Heart left ventricle (tissue), 13 donors: Measurements from ENCODE around the gene KLHL29.

ENCODE experiments used
- POLR2A ChIP-seq, 2 donors: fragments of 450-650 bp; IDR thresholded peaks; one replicate each; pipeline ENCODE4 v1.6.1; 2017; ENCODE audit warnings: antibody characterized with exemption in 2 of 2, mild to moderate bottlenecking in 2 of 2, moderate library complexity in 2 of 2
- TF ChIP-seq, protein P1 (sequence below), 12 donors: fragments of 200-600 bp; sonication (generic) in 4 of 12; IDR thresholded peaks; one replicate each; pipeline versions ENCODE4 v1.5.0 to v1.8.0; 2018 to 2022; ENCODE audit warnings: antibody characterized with exemption in 12 of 12, mild to moderate bottlenecking in 5 of 12
- donor health status: ischemic (EF 13 %, LVEDD 7.1; RV severe dilation, severe dysfunction).
- donor health status: DM: no; HTN: yes; CAD: no.
- donor health status: DM: no; HTN: no; CAD: no.
- donor health status: ischemic (EF 25% LVEDD 6.9; RV normal size, moderate dysfunction).
- donor health status: ischemic (EF 25% LVEDD 5.7; RV mildly dilated, moderate dysfunction).
- donor health status: ischemic (EF 35%, LVEDD 5.7; RV mildly dilated, moderate dysfunction).
- donor health status: nonischemic (EF 11% LVEDD 7.7; RV severe dilation, severe dysfunction).
- donor health status: DM: yes; HTN: yes; CAD: no.
- donor health status: PGD.
- donor health status: ischemic (EF 29% LVEDD 5.4; RV normal size, mild dysfunction).
- donor health status: nonischemic (EF 23%, LVEDD 6.1; RV moderate dilation, normal function).

DNA sequence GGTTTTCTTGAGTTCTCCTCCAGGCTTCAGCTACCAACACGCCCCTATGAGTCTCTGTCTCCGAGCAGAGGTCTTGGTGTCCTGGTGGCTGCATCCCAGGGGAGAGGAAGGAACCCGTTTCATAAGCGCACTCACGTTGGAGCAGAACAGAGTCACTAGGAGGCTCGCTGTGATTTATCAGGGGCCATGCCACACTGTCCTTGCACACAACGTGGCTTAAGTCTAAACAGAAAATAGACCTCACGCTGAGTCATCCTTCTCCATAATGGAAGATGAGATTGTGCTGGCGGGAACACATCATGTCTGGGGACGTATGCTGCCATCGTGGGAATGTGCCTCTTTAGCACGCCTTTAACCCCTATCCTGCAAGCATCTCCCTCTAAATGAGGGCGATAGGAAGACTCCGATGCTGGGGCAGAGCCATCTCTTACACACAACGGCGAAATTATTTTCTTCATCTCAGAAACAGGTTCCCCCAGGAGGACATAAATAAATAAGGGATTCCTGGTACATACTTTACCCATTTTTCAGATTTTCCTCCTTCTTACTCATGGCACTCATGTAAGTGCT is 211.4 kb downstream of the KLHL29 start:
- no peak for TF ChIP-seq POLR2A (IDR thresholded peaks at IDR 0.05)
- TF ChIP-seq, protein P1, sequence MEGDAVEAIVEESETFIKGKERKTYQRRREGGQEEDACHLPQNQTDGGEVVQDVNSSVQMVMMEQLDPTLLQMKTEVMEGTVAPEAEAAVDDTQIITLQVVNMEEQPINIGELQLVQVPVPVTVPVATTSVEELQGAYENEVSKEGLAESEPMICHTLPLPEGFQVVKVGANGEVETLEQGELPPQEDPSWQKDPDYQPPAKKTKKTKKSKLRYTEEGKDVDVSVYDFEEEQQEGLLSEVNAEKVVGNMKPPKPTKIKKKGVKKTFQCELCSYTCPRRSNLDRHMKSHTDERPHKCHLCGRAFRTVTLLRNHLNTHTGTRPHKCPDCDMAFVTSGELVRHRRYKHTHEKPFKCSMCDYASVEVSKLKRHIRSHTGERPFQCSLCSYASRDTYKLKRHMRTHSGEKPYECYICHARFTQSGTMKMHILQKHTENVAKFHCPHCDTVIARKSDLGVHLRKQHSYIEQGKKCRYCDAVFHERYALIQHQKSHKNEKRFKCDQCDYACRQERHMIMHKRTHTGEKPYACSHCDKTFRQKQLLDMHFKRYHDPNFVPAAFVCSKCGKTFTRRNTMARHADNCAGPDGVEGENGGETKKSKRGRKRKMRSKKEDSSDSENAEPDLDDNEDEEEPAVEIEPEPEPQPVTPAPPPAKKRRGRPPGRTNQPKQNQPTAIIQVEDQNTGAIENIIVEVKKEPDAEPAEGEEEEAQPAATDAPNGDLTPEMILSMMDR (IDR thresholded peaks at IDR 0.05): no peak
